ENCODE data around the gene GLRA3.
"Not testable (repeated sequence)": the region's sequence is repeated elsewhere in the genome, so short reads cannot be mapped to it uniquely, and the experiment has no call there.

GLRA3 gene

GRCh38 chr4:174828845-174829701, at the start of gene GLRA3:
GLRA3 (minus strand) TSS chr4:174829247; CDS start chr4:174828811, 436 bp downstream.
- Mint-ChIP-seq H3K36me3 (ENCODE audit: low read depth) (no peaks in the 10 kb centered on the region), H3K4me1 (ENCODE audit: low read depth) (peaks cover 5% of the 10 kb centered on the region), H3K9me3 (peaks cover 4% of the 10 kb centered on the region), H3K27ac (no peak within 1 kb of the TSS), H3K27me3 (ENCODE audit: low read depth) (peaks cover 5% of the 10 kb centered on the region), H3K4me3 (peak within 1 kb of the TSS; percentile 51)
- no peak for DNase-seq (ENCODE audit: low spot score)

- no peak for DNase-seq (ENCODE audit: low spot score)
- Mint-ChIP-seq H3K4me1 (ENCODE audit: low read depth) (no peaks in the 10 kb centered on the region), H3K27me3 (ENCODE audit: low read depth) (no peaks in the 10 kb centered on the region), H3K36me3 (ENCODE audit: low read depth) (no peaks in the 10 kb centered on the region), H3K9me3 (no peaks in the 10 kb centered on the region), H3K27ac (no peak overlapping the region), H3K4me3 (no peak overlapping the region)
Observed at GRCh38 chr4:174874898-174875297, 45.9 kb upstream of the GLRA3 start.

DNA sequence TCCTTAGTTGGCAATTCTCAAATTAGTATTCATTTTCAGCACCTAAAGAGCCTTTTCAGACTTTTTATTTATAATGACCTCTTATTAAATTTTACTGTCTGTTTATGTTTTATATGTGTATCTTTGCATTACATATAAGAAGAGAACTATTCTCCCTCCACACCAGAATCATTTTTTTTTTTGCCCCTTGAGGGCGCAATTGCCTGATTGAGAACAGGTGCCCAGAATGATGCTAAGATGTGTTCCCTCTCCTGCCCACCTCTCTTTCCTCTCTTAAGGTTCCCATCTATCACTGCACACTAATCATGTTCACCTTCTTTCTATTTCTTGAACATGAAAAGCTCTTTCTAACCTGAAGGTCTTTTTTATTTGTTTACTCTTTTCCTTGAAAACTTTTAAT, 44.9 kb upstream of the GLRA3 start:
- Mint-ChIP-seq H3K9me3 (no peaks in the 10 kb centered on the region), H3K27ac (no peak overlapping the region), H3K27me3 (ENCODE audit: low read depth) (no peaks in the 10 kb centered on the region), H3K36me3 (ENCODE audit: low read depth) (no peaks in the 10 kb centered on the region), H3K4me1 (ENCODE audit: low read depth) (no peaks in the 10 kb centered on the region), H3K4me3 (no peak overlapping the region)
- no peak for DNase-seq (ENCODE audit: low spot score)

DNA sequence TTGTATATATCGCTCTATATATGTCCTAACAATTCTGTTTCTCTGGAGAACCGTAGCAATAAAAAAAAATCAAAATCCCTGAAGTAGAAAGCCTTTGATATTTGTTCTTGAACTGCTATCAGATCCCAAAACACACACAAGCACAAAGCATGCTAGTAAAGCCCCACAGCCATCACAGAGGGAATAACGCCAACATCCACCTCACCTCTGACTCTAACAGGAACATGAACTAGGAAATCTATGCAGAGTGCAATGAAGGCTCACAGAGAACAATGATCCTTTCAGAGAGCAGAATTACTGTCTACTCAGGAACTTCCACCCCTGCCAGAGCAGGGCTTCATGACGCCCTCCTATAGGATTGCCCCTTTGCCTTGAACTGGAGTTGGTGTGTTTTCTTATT, 44.1 kb upstream of the GLRA3 start:
- H3K4me3 Mint-ChIP-seq; DNase-seq (ENCODE audit: low spot score); H3K27me3 Mint-ChIP-seq (ENCODE audit: low read depth); H3K9me3 Mint-ChIP-seq; H3K36me3 Mint-ChIP-seq (ENCODE audit: low read depth); H3K4me1 Mint-ChIP-seq (ENCODE audit: low read depth); H3K27ac Mint-ChIP-seq: not testable (repeated sequence)

- Mint-ChIP-seq H3K27ac (no peak overlapping the region), H3K27me3 (ENCODE audit: low read depth) (no peaks in the 10 kb centered on the region), H3K36me3 (ENCODE audit: low read depth) (no peaks in the 10 kb centered on the region), H3K4me3 (no peak overlapping the region), H3K9me3 (peaks cover 3% of the 10 kb centered on the region), H3K4me1 (ENCODE audit: low read depth) (no peaks in the 10 kb centered on the region)
- DNase-seq (ENCODE audit: low spot score): no peak
Observed at GRCh38 chr4:174871407-174871806, 42.4 kb upstream of the GLRA3 start.

DNA sequence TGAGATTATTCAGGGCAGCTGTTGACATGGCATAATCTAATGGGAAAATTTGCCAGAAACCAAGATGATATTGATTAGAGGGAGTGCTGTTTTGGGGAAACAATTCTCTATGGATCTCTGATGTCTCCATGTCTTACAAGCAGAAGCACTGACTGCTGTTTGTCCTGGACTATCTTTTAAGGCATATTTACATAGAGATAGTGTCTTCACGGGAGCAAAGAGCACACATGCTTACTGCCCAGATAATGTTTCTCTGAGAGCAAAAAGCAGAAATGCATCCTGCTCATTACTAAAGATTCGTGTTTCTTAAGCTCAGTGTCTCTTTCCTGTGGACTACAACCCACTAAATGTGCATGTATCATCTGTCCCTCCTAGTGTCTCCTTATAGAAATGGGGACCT, 41.3 kb upstream of the GLRA3 start:
- H3K4me3 Mint-ChIP-seq: no peak overlapping the region
- H3K27me3 Mint-ChIP-seq (ENCODE audit: low read depth): no peaks in the 10 kb centered on the region
- no peaks in the 10 kb centered on the region for H3K4me1 Mint-ChIP-seq (ENCODE audit: low read depth)
- H3K27ac Mint-ChIP-seq: no peak overlapping the region
- no peaks in the 10 kb centered on the region for H3K36me3 Mint-ChIP-seq (ENCODE audit: low read depth)
- peaks cover 3% of the 10 kb centered on the region for H3K9me3 Mint-ChIP-seq
- DNase-seq (ENCODE audit: low spot score): no peak

DNA sequence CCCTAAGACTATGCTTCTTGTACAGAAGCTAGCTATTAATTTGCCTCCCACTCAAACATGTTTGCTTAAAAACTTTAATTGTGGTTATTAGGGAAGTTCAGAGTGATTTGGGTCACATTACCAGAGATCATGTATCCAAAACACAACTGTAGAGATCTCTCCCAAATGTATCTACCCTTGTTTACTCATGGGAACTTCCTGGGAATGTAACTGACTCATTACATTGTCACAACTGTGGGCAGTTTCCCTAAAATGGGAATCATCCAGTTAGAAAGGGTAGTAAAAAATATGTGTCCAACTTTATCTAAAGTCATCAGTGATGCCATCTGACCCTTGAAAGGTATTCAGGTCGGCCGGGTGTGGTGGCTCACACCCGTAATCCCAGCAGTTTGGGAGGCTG, 40.3 kb upstream of the GLRA3 start:
- no peaks in the 10 kb centered on the region for H3K27me3 Mint-ChIP-seq (ENCODE audit: low read depth)
- H3K9me3 Mint-ChIP-seq: peaks cover 3% of the 10 kb centered on the region
- no peaks in the 10 kb centered on the region for H3K36me3 Mint-ChIP-seq (ENCODE audit: low read depth)
- no peak overlapping the region for H3K27ac Mint-ChIP-seq
- H3K4me1 Mint-ChIP-seq (ENCODE audit: low read depth): no peaks in the 10 kb centered on the region
- no peak overlapping the region for H3K4me3 Mint-ChIP-seq
- no peak for DNase-seq (ENCODE audit: low spot score)

GRCh38 chr4:174867903-174868302, 38.9 kb upstream of the GLRA3 start:
- Mint-ChIP-seq H3K4me1 (ENCODE audit: low read depth) (no peaks in the 10 kb centered on the region), H3K4me3 (no peak overlapping the region), H3K27ac (no peak overlapping the region), H3K36me3 (ENCODE audit: low read depth) (no peaks in the 10 kb centered on the region), H3K9me3 (peaks cover 3% of the 10 kb centered on the region), H3K27me3 (ENCODE audit: low read depth) (no peaks in the 10 kb centered on the region)
- no peak for DNase-seq (ENCODE audit: low spot score)

DNA sequence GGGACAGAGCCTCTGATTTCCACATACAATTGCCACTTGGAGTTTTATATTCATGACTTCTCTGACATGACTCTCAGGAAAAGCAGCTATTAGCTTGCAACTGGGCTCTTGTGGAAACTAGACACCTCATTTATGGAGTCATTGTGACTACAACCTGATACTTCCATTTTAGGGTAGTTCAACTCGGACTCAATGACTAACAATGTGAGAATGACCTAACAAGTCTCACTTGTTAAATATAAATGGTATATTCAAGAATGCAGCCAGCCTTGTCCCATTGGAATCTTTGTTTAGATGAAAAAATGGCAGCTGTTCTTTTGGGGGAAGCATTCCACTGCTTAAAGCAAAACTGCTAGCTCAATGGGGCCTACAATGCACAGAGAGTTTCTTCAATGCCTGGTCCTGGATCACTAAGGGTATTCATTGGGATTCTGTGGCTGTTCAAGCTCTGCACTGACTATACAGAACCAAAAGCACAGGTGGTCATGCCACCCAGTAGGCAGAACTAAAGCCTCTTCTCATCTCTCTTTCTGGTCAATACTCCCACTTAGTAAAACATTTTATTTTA, 36.5 kb upstream of the GLRA3 start:
- H3K4me3 Mint-ChIP-seq: no peak overlapping the region
- peaks cover 3% of the 10 kb centered on the region for H3K9me3 Mint-ChIP-seq
- no peaks in the 10 kb centered on the region for H3K4me1 Mint-ChIP-seq (ENCODE audit: low read depth)
- DNase-seq (ENCODE audit: low spot score): no peak
- no peaks in the 10 kb centered on the region for H3K27me3 Mint-ChIP-seq (ENCODE audit: low read depth)
- no peaks in the 10 kb centered on the region for H3K36me3 Mint-ChIP-seq (ENCODE audit: low read depth)
- no peak overlapping the region for H3K27ac Mint-ChIP-seq

- H3K36me3 Mint-ChIP-seq (ENCODE audit: low read depth): no peaks in the 10 kb centered on the region
- H3K4me3 Mint-ChIP-seq: no peak overlapping the region
- H3K9me3 Mint-ChIP-seq: peaks cover 8% of the 10 kb centered on the region
- H3K4me1 Mint-ChIP-seq (ENCODE audit: low read depth): no peaks in the 10 kb centered on the region
- H3K27me3 Mint-ChIP-seq (ENCODE audit: low read depth): no peaks in the 10 kb centered on the region
- DNase-seq (ENCODE audit: low spot score): no peak
- no peak overlapping the region for H3K27ac Mint-ChIP-seq
Observed at GRCh38 chr4:174864031-174864430, 35.0 kb upstream of the GLRA3 start.

DNA sequence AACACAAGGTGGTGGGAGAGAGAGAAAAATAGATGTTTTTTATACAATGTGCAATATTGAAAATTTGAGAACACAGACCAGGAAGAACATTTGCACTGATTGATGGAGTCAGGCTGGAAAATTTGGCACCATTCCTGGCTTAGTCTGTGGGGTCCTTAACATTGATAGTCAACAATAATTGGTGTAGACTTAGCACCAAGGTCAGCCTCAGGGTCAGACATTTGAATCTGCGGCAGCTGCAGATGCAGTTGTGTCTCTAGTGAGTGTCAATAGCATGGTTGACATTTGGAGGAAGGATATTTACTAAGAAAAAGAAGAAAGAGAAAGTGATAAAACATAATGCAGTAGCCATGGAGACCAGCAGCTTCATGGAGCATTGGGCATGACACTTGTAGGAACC, 31.5 kb upstream of the GLRA3 start:
- no peaks in the 10 kb centered on the region for H3K4me1 Mint-ChIP-seq (ENCODE audit: low read depth)
- H3K9me3 Mint-ChIP-seq: peaks cover 4% of the 10 kb centered on the region
- H3K4me3 Mint-ChIP-seq: no peak overlapping the region
- no peaks in the 10 kb centered on the region for H3K36me3 Mint-ChIP-seq (ENCODE audit: low read depth)
- DNase-seq (ENCODE audit: low spot score): no peak
- no peak overlapping the region for H3K27ac Mint-ChIP-seq
- no peaks in the 10 kb centered on the region for H3K27me3 Mint-ChIP-seq (ENCODE audit: low read depth)

- H3K27me3 Mint-ChIP-seq (ENCODE audit: low read depth): no peaks in the 10 kb centered on the region
- H3K4me3 Mint-ChIP-seq: no peak overlapping the region
- H3K36me3 Mint-ChIP-seq (ENCODE audit: low read depth): no peaks in the 10 kb centered on the region
- no peaks in the 10 kb centered on the region for H3K4me1 Mint-ChIP-seq (ENCODE audit: low read depth)
- H3K27ac Mint-ChIP-seq: no peak overlapping the region
- peaks cover 4% of the 10 kb centered on the region for H3K9me3 Mint-ChIP-seq
- no peak for DNase-seq (ENCODE audit: low spot score)
Observed at GRCh38 chr4:174859904-174860303, 30.9 kb upstream of the GLRA3 start.

GRCh38 chr4:174856926-174857800, 28.1 kb upstream of the GLRA3 start:
- no peak for DNase-seq (ENCODE audit: low spot score)
- Mint-ChIP-seq H3K9me3 (peaks cover 4% of the 10 kb centered on the region), H3K4me1 (ENCODE audit: low read depth) (no peaks in the 10 kb centered on the region), H3K27ac (no peak overlapping the region), H3K4me3 (no peak overlapping the region), H3K27me3 (ENCODE audit: low read depth) (no peaks in the 10 kb centered on the region), H3K36me3 (ENCODE audit: low read depth) (no peaks in the 10 kb centered on the region)

DNA sequence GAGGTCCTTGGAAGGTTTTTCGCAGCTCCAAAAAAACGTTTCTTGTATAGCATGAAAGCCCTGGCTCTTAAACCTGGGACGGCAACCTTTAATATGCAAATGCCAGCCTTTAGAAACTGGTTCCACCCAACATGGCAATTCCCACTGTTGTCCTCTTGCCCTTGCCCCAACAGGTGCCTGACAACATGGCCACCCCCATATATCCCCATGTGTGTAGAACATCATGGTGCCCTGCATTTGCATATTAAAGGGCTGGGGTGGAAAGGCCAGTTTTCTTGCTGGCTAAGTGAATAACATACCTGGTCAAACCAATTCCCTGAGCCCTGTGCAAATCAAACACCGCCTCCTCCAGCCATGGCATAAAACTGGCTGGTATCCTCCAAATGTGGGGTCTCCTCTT, 26.0 kb upstream of the GLRA3 start:
- Mint-ChIP-seq H3K4me1 (ENCODE audit: low read depth) (no peaks in the 10 kb centered on the region), H3K36me3 (ENCODE audit: low read depth) (no peaks in the 10 kb centered on the region), H3K27me3 (ENCODE audit: low read depth) (no peaks in the 10 kb centered on the region), H3K4me3 (no peak overlapping the region), H3K9me3 (peaks cover 2% of the 10 kb centered on the region), H3K27ac (no peak overlapping the region)
- DNase-seq (ENCODE audit: low spot score): no peak

Data from T-helper 2 cell treated with Interferon-gamma antibody and Interleukin-4, amounts not matched to agents 5 μg/mL and 100 μg/mL, for 36 hours (primary cell).